HG03159 (cell line): ENCODE results near the gene SHOC2.

Source experiments
- ATAC-seq: cut with Tn5 transposase; IDR thresholded peaks from one replicate; pipeline ENCODE4 v1.9.1; 2021; ENCODE audit warnings: mild to moderate bottlenecking, moderate library complexity; ENCODE audit not compliant: unreplicated experiment

The SHOC2 gene

GRCh38 chr10:110944792-110945396, 25.5 kb downstream of the SHOC2 start:
- no peak for ATAC-seq

DNA sequence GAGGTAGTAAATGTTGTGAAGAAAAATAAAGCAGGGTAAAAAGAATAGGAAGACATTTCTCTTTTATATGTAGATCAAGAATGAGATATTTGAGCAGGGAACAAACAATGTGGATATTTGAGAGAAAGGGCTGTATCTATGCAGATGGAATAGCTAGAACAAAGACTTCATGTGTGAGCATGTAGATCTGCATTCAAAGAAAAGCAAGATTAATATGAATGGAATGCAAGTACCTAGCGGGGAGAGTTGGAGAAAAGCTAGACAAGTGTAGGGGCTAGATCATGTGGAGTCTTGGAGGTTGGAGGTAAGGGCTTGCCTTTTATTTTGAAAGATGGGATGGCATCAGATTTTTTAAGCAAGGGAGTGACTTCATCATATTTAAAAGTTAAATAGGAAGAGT, 27.1 kb downstream of the SHOC2 start:
- ATAC-seq, result no peak

DNA sequence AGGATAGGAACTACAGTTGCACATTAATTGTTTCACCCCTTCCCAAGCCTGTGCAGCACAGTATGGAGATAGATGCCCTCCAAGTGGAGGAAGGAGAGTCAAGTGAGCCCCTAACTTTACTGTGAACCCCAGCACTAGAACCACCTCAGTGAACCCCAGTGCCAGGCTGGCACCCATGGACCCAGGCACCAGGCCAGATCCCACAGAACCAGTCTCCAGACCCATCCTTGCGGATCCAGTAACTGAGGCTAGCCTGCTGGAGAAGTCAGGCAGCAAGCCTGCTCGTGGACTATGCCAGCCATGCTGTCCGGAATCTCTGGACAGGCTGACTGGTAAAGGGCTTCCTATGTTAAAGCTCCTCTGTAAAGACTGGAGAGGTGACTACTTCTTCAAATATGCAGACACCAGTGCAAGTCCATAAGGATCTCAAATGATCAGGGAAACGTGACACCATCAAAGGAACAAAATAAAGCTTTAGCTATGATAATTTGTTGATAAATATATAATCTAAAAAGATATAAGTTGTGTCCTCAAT, 27.7 kb downstream of the SHOC2 start:
- no peak for ATAC-seq

- no peak for ATAC-seq
Observed at GRCh38 chr10:110951381-110951780, 32.0 kb downstream of the SHOC2 start.

DNA sequence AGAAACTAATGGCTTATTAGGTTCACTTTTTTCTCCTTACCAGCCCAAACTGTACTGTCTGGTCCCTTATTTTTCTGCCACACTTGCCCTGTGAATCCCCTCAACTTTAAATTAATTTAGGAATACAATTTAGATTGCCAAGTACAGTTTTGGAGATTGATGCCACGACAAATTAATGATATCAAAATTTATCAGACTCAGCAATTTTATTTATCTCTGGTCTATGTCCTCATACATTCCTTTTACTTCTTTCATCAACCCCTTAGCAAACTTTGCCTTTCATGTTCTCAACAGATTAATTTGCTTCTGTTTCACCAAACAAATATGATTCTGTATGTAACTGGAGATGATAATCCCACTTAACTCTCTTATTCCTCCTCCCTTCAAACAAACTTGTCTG, 38.2 kb downstream of the SHOC2 start:
- ATAC-seq, result no peak

DNA sequence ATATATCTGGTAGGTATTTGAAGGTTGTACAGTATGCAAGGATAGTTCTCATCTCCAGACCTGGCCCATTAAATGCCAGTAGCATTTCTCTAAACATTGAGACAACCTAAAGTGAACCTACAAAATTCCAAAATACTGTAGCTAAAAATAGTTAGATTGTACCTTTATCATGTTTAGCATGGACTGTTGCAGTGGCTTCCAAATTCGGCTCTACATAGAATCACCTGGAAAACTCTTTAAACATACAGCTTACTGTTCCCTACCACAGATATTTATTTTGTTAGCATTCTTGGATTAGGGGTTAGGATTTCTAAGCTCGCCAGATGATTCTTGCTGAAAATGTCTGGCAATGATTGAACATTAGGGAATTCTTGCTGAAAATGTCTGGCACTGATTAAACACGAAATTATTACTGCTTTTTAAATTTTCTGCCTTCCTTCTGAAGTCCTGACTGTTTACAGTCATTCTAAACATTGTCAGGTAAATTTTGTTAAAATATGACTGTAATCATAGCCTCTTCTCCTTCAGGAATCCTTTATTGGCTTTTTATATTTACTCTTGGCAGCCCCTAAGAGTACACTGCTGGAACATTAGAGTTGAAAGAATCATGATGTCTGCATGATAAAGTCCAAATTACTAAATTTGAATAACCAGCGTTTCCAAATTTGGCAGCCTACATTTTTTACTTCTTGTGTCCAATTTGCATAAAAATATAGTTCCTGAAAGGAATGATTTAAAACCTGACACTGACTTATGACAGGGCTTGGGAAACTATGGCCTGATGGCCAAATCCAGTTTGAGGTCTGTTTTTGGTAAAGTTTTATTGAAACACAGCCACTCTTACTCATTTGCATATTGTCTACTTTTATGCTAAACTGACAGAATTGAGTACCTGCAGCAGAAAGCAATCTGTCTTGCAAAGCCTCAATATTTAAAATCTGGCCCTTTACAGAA, 40.3 kb downstream of the SHOC2 start:
- ATAC-seq, result no peak

- ATAC-seq, result no peak
Observed at GRCh38 chr10:110960333-110960712, 40.9 kb downstream of the SHOC2 start.

DNA sequence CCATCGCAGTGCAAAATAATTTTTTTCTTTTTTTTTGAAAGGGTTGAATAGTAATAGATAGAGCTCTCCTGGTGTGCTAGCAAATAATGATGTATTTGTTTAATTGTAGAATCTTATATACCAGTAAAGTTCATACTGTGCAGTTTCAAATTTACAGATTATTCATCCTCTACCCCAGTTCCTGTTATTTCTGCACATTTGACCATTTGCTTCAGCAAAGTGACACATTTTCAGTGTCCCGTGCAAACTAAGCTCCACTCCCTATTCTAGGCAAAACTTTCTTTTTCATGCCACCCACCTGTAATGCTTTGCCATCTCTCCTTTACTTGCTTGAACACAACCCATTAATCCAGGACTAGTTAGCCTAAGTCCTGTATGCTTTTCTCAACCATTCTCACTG, 43.0 kb downstream of the SHOC2 start:
- no peak for ATAC-seq

- ATAC-seq, result no peak
Observed at GRCh38 chr10:110963162-110963561, 43.8 kb downstream of the SHOC2 start.

GRCh38 chr10:110964681-110965080, 45.3 kb downstream of the SHOC2 start:
- no peak for ATAC-seq

- ATAC-seq, result no peak
Observed at GRCh38 chr10:110965216-110965615, 45.8 kb downstream of the SHOC2 start.

DNA sequence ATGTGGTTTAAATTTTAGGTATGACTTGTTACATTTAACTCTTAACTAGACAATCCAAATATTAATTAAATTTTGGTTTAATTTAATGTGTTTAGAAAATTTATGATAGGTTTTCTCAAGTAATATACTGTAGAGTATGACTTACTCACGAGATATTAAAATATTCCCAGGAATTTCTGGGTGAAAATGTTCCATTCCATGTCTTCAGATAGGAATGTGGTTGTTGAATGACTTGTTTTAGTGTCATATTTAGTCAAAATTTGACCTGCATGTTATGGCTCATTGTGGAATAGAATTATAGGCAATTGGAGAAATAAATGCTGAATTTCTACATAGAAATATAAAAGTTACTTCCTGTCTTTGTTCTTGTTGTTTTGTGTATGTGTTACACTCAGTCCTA, 46.7 kb downstream of the SHOC2 start:
- no peak for ATAC-seq

DNA sequence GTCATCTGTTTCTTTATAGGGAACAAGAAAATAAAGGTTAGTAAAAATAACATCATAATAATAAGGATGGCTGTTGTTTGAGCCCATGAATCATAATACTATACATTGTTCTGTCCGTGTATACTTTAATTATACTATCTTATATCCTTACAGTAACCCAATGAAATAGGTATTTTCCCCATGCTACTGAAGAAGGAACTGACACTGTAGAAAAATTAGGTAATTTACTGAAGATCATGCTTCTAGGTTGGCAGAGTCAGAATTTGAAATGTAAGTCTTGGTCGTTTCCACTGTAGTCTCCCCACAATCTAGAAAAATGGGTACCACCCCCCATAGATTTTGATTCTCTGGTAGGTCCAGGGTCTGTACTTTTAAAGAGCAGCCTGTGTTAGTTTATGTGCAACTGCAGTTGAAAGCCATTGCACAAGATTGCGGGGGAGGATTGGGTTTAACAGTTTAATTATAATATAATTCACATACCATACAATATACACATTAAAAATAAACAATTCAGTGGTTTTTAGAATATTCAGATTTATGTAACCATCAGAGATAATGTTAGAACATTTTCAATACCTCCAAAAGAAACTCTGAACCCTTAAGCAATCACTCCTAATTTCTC, 47.7 kb downstream of the SHOC2 start:
- no peak for ATAC-seq

DNA sequence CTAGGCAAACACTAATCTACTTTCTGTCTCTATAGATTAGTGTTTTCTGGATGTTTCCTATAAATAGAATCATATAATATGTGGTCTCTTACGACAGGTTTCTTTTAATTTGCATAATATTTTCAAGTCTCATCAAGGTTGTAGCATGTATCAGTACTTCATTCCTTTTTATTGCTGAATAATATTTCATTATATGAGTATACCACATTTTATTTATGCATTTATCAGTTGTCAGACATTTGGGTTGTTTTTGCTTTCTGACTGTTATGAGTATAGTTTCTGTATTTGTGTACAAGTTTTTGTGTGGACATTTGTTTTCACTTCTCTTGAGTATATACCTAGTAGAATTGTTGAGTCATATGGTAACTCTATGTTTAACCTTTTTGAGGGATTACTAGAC, 48.2 kb downstream of the SHOC2 start:
- ATAC-seq, result peak; percentile 70

DNA sequence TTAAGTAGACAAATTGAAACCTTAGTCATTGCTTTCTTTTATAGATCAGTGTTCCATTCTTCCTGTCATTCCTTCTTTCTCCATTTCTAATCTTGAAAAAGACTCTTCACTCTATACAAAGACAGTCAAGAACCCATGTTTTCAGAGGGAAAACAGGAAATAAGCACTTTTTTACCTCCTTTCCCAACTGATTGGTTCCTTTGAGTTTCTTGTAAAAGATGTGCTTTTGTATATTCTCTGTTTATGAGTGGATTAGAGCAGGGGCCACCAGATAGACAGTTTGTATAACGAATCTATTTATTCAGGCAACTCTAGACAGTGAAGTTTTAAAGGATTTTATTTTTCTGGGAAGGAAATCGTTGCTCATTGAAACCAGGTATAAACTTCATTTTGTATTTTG, 49.8 kb downstream of the SHOC2 start:
- no peak for ATAC-seq

DNA sequence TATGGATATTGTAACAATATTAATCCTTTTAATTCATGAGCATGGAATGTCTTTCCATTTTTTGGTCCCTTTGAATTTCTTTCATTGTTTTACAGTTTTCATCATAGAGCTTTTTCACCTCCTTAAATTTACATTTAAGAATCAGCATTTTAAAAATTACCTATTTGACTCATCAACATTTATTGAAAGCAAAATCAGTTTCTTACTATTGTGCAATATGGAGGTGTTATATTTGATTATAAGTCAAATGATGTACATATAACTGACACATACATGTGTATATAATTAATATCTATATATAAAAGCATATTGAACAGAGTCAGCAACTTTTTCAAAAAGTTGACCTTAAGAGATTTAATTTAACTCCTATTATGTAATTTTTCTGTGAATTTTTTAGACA, 52.2 kb downstream of the SHOC2 start:
- no peak for ATAC-seq

GRCh38 chr10:110972231-110973134, 53.1 kb downstream of the SHOC2 start:
- no peak for ATAC-seq

- no peak for ATAC-seq
Observed at GRCh38 chr10:110973400-110973799, 54.0 kb downstream of the SHOC2 start.

DNA sequence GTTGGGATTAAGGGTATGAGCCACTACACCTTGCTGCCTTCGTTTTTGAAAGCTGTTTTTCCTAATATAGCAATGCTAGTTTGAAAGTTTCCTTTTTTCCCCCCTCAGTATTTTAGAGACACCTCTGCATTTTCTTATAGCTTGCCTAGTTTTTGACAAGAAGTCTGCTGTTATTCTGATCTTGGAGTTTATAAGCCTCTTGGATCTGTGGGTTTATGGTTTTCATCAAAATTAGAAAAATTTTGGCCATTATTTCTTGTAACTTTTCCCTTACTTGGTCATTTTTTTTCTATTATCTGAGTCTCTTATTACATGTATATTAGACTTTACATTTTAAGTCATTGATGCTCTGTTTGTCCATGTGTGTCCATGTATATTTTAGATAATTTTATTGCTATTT, 57.2 kb downstream of the SHOC2 start:
- ATAC-seq, result no peak

GRCh38 chr10:110977662-110978061, 58.3 kb downstream of the SHOC2 start:
- no peak for ATAC-seq

GRCh38 chr10:110978204-110978603, 58.8 kb downstream of the SHOC2 start:
- ATAC-seq, result no peak
